ENCODE results near the gene SEL1L3.

GRCh38 chr4:25809996-25810395 lies 52.8 kb downstream of the SEL1L3 start:
- TF ChIP-seq CTCF (IDR thresholded peaks at IDR 0.05): no peak
- no peak for TF ChIP-seq EZH2 (IDR thresholded peaks at IDR 0.05; ENCODE audit: borderline replicate concordance, insufficient read depth, low read depth, low read length, poor library complexity, severe bottlenecking)
